H1 (cell line): Measurements from ENCODE around the gene MYH3. TPM values are rescaled to one million over a fixed set of nuclear protein-coding genes. Genes with fewer than 3 reads are reported as not detected.

Experiments
- BACH1 ChIP-seq: IDR thresholded peaks from 2 replicates; pipeline ENCODE4 v1.6.1; 2012; ENCODE audit warnings: low read length, improper control_type of control experiment
- CHD2 ChIP-seq: IDR thresholded peaks from 2 replicates; pipeline ENCODE4 v1.6.1; 2012; ENCODE audit warnings: low read length, improper control_type of control experiment
- CREB1 ChIP-seq: IDR thresholded peaks from 2 replicates; pipeline ENCODE4 v1.6.1; 2012; ENCODE audit warnings: inconsistent platforms
- CTBP2 ChIP-seq: IDR thresholded peaks from 2 replicates; pipeline ENCODE4 v1.7.0; 2011; ENCODE audit warnings: borderline replicate concordance, mild to moderate bottlenecking, moderate library complexity, mixed read lengths, low read length; ENCODE audit not compliant: insufficient read depth, insufficient read length
- EP300 ChIP-seq, 2 experiments: IDR thresholded peaks; 1 replicate in 1 of 2; 2 replicates in 1 of 2; pipeline ENCODE4 v1.6.1; 2011 to 2012; ENCODE audit warnings: low read depth in 2 of 2, low read length in 2 of 2, mild to moderate bottlenecking in 2 of 2, borderline replicate concordance in 1 of 2, inconsistent platforms in 1 of 2, moderate library complexity in 1 of 2
- GABPA ChIP-seq: IDR thresholded peaks from 2 replicates; pipeline ENCODE4 v1.6.1; 2011; ENCODE audit warnings: mild to moderate bottlenecking, low read length, moderate library complexity, borderline replicate concordance; ENCODE audit not compliant: insufficient read depth
- JUND ChIP-seq: IDR thresholded peaks from 2 replicates; pipeline ENCODE4 v1.6.1; 2011; ENCODE audit warnings: mild to moderate bottlenecking, improper control_type of control experiment, low read length
- SIX5 ChIP-seq: IDR thresholded peaks from 2 replicates; pipeline ENCODE4 v1.6.1; 2011; ENCODE audit warnings: mild to moderate bottlenecking, low read depth, low read length
- SP2 ChIP-seq: IDR thresholded peaks from 2 replicates; pipeline ENCODE4 v1.6.1; 2012; ENCODE audit warnings: mild to moderate bottlenecking, low read length, inconsistent platforms
- TAF1 ChIP-seq: IDR thresholded peaks from 2 replicates; pipeline ENCODE4 v1.6.1; 2011; ENCODE audit warnings: mild to moderate bottlenecking, low read depth, low read length
- YY1 ChIP-seq: IDR thresholded peaks from 2 replicates; pipeline ENCODE4 v1.6.1; 2011; ENCODE audit warnings: low read depth, mild to moderate bottlenecking, low read length
- polyA plus RNA-seq, 7 experiments: library from polyadenylated mRNA; depleted of rRNA in 3 of 7; stranded (reverse) in 5 of 7; unstranded in 2 of 7; fragments of >200 nt in 5 of 7; fragments of 200-250 nt in 2 of 7; gene quantifications; 1 replicate in 5 of 7; 2 replicates in 1 of 7; 4 replicates in 1 of 7; pipeline versions ENCODE4 v1.2.1 to v1.2.3, GENCODE V29; 2011 to 2013; ENCODE audit warnings: missing spikeins in 2 of 7, mixed read lengths in 2 of 7
- total RNA-seq: library from RNA; stranded (reverse); fragmentation: NEBNext Ultra II Directional; extraction: Animal tissue kit (Norgen Biotek cat#: 25700); gene quantifications from 2 replicates; pipeline ENCODE4 v1.2.1, GENCODE V29; 2021
- TF ChIP-seq, protein P1 (sequence below): IDR thresholded peaks from 2 replicates; pipeline ENCODE4 v1.6.1; 2012; ENCODE audit warnings: low read length, inconsistent platforms

Gene MYH3
- total and polyA plus RNA-seq, 2 of the 8 experiments (the other 6 are each of a cell fraction or from before 2014, with no cell fraction given): 0.65 to 1.8 TPM

GRCh38 chr17:10616502-10617119 is 40.5 kb downstream of the MYH3 start (continued):
- TF ChIP-seq CTBP2: no peak
- TF ChIP-seq GABPA: no peak
- TF ChIP-seq, protein P1, sequence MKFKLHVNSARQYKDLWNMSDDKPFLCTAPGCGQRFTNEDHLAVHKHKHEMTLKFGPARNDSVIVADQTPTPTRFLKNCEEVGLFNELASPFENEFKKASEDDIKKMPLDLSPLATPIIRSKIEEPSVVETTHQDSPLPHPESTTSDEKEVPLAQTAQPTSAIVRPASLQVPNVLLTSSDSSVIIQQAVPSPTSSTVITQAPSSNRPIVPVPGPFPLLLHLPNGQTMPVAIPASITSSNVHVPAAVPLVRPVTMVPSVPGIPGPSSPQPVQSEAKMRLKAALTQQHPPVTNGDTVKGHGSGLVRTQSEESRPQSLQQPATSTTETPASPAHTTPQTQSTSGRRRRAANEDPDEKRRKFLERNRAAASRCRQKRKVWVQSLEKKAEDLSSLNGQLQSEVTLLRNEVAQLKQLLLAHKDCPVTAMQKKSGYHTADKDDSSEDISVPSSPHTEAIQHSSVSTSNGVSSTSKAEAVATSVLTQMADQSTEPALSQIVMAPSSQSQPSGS: no peak
- TF ChIP-seq CHD2: no peak
- TF ChIP-seq YY1: peak; percentile 51; the same call in 1 of the 2 replicates
- TF ChIP-seq SIX5: no peak
- TF ChIP-seq BACH1: 0 out of 2 replicates have a peak, but pooled peaks have one; percentile 5
- no peak for TF ChIP-seq EP300 (IDR thresholded peaks at IDR 0.05; ENCODE audit: borderline replicate concordance in 1 of 2, low read depth in 2 of 2, low read length in 2 of 2)
- TF ChIP-seq TAF1: no peak
- no peak for TF ChIP-seq SP2
- TF ChIP-seq JUND: 0 out of 2 replicates have a peak, but pooled peaks have one; percentile 30
- TF ChIP-seq CREB1: 0 out of 2 replicates have a peak, but pooled peaks have one; percentile 36
